Measurements from ENCODE around the gene CD2AP. TPM values are rescaled to one million over a fixed set of nuclear protein-coding genes. Genes with fewer than 3 reads are reported as not detected.

The CD2AP gene
- total RNA-seq, 2 experiments from 2014 or later, result 26.3 to 27.1 TPM

- H3K4me1 Mint-ChIP-seq, result no peaks in the 10 kb centered on the region
- ChIA-PET POLR2A (no interaction called here), CTCF (interaction anchor here (2.0 kb wide), 1 partner anchor 44 kb away, joined by 5 read pairs; no protein-coding TSS in a partner anchor)
- no peaks in the 10 kb centered on the region for H3K36me3 Mint-ChIP-seq (ENCODE audit: low read depth)
- no peak for DNase-seq
- no peak overlapping the region for H3K27ac Mint-ChIP-seq
- H3K4me3 Mint-ChIP-seq, result no peak overlapping the region
- H3K27me3 Mint-ChIP-seq, result peaks cover 13% of the 10 kb centered on the region
- H3K9me3 Mint-ChIP-seq, result no peaks in the 10 kb centered on the region
Observed at GRCh38 chr6:47674673-47675072, 197.1 kb downstream of the CD2AP start.

Other genes starting within 250 kb of the CD2AP start
- gene TNFRSF21, start 167.9 kb upstream of the CD2AP start, total RNA-seq, result under 1 TPM in 1 of 2 experiments, not detected in 1; 0.18 TPM
- not detected for gene ADGRF4, start 220.8 kb downstream of the CD2AP start, total RNA-seq